Epidermal melanocyte (primary cell): ENCODE results near the gene NDUFA12.
A peak's percentile ranks its signal among the peaks of the same experiment; 100 is the strongest.
"Not testable (repeated sequence)": the region's sequence is repeated elsewhere in the genome, so short reads cannot be mapped to it uniquely, and the experiment has no call there.

ENCODE experiments used
- DNase-seq: peaks from one replicate; pipeline ENCODE4 v3.0.0; 2011; ENCODE audit warnings: low spot score; ENCODE audit not compliant: insufficient read length

The NDUFA12 gene

DNA sequence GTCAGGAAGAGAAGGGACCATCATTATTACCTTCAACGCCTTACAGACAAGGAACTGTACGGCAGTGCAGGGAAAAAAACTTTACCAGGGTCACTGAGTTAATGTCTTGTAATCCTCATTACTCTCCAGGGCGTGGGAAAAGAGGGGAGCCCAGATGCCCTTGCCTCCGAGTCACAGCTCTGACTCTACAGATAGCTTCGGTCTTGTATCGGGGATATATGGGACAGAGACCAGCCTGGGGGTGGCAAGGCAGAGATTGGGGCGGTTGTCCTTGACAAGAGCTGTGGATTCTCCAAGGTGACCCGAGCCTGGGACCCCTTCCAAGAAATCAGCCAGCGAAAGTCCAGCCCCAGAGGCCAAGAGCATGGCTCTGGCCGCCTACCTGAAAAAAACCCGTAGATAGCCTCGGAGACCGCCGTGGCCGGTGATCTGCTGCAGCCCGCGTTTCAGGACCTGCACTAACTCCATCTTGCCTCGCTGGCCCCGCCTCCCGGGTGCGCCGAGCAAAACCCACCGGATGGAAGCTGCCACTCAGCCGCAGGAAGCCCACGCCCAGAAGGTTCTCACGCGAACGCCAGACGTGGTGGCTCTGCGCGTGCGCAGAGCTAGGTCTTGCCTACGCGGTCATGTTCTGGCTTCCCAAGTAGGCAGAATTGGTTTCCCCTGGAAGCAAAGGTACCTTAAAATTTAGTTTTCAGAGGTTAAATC lies at the start of gene NDUFA12:
TSS of gene NDUFA12 (minus strand) at position 485 of the 708 bp plus-strand sequence. CDS start at position 468, 17 bp downstream.
- peak; percentile 79 for DNase-seq

- no peak for DNase-seq
Measured at GRCh38 chr12:95051241-95051640, 47.7 kb upstream of the NDUFA12 start.

- DNase-seq = no peak
Measured at GRCh38 chr12:95037906-95038305, 34.4 kb upstream of the NDUFA12 start.

DNA sequence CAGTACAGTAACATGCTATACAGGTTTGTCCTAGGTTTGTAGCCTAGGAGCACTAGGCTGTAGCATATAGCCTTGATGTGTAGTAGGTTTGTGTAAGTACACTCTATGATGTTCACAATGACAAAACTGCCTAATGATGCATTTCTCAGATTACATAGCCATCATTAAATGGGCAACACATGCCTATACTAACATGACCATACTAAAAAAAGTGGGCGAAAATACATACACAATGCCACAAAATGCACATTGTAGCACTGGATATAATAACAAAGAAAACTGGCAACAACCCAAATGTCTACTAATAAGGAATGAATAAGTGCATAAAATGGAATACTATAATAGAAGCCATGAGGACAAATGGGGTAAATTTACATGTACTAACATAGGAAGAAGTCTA lies 31.3 kb upstream of the NDUFA12 start:
- DNase-seq = no peak

GRCh38 chr12:95022477-95022876 lies 19.0 kb upstream of the NDUFA12 start:
- no peak for DNase-seq

DNA sequence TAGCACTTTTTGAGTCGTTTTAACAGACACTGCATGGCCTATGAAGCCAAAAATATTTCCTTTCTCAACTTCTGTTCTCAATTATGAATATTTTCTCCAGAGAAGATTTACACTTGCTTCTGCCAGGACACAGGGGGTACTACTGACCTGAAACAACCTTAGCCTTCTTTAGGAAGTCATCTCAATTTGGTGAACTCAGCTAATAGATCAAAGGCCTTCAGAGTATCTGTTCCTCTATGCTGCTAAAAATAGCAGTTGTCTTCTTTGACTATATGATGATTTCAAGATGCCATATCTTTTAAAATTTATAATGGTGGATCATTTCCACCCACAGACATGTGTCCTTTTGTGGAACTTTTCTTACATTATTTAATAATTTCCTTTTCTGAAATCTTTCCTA lies 14.0 kb upstream of the NDUFA12 start:
- no peak for DNase-seq

GRCh38 chr12:95016120-95016519 lies 12.6 kb upstream of the NDUFA12 start:
- no peak for DNase-seq

- no peak for DNase-seq
Measured at GRCh38 chr12:95014554-95014953, 11.1 kb upstream of the NDUFA12 start.

DNA sequence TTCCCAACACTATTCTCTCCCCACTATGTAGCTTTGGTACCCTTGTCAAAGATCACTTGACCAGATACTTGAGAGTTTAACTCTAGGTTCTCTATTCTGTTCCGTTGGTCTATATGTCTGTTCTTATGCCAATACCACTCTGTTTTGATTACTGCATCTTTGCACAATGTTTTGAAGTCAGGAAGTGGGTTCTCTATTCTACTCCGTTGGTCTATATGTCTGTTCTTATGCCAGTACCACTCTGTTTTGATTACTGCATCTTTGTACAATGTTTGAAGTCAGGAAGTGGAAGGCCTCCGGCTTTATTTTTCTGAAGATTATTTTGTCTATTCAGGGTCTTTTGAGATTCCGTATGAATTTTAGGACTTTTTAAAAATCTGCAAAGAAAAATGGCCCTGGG lies 2.7 kb upstream of the NDUFA12 start:
- DNase-seq = no peak

DNA sequence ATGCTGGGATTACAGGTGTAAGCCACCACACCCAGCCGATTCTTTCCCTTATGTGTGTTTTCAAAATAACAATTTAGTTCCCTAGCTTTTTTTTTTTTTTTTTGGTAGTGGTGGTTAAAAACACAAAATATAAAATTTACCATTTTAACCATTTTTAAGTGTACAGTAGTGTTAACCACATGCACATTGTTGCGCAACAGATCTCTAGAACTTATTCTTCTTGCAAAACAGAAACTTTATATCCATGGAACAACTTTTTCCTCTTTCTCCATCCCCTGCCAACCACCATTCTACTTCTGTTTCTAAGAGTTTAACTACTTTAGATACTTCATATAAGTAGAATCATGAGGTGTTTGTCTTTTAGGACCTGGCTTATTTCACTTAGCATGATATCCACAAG lies 1.1 kb upstream of the NDUFA12 start:
- DNase-seq = no peak

DNA sequence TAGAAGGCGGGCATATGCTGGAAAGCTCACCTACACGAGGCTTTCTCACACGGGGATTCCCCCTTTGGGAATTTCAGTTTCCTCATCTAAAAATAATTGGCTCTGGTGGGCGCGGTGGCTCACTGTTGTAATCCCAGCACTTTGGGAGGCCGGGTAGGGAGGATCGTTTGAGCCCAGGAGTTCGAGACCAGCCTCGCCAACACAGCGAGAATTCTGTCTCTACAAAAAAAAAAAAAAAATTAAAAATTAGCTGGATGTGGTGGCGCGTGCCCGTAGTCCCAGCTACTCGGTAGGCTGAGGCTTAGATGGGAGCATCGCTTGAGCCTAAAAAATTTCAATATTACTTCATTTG lies 400 bp upstream of the NDUFA12 start:
- no peak for DNase-seq

DNA sequence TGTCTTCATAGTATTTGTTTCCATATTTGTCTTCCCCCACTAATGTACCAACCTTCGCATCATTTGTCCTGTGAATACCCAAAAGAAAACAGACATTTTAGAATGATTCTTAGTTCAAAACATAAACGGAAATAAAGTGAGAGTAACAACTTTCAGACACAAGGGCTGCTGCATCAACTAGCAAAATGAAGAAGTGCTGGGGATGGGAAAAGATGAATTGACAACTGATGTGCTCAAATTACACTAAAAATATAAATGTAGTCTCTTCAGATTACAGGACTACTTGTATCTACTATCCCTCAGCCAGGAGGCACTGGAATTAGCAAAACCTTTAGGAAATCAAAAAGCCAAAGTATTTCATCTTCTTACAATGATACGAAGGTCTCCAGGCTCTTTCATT lies 743 bp downstream of the NDUFA12 start:
- no peak for DNase-seq

DNA sequence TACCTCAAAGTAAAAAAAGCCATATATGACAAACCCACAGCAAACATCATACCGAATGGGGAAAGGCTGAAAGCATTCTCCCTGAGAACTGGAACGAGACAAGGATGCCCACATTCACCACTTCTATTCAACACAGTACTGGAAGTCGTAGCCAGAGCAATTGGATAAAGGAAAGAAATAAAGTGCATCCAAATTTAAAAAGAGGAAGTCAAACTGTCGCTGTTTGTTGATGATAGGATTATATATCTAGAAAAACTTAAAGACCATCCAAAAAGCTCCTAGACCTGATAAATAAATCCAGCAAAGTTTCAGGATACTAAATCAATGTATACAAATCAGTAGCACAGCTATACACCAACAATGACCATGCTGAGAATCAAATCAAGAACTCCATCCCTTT lies 5.2 kb downstream of the NDUFA12 start:
- no peak for DNase-seq

DNA sequence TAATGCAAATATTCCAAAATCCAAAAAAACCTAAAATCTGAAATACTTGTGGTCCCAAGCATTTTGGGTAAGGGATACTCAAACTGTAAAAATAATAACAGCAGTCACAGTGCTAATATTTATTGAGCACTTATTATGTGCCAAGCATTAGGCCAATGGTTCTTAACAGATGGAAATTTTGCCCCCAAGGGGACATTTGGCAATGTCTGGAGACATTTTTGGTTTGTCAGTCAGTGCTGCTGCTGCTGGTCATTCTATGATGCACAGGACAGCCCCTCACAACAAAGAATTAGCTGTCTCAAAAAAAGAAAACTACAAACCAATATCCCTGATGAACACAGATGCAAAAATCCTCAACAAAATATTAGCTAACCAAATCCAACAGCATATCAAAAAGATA lies 5.8 kb downstream of the NDUFA12 start:
- no peak for DNase-seq

DNA sequence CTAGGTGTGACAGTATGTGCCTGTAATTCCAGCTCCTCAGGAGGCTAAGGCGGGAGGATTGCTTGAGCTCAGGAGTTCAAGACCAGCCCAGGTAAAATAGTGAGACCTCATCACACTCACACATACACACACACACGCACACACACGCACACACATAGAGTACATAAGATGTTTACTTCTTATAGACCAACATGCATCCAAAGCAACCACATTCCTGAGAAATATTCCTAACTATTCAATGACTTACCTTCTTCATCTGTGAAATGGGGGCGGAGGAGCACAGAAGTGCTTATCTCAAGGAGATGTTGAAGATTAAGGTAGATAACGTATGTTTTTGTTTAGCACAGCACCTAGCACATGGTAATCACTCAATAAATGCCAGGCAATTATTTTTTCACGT lies 6.4 kb downstream of the NDUFA12 start:
- no peak for DNase-seq

GRCh38 chr12:94994312-94994711 lies 9.2 kb downstream of the NDUFA12 start:
- DNase-seq = no peak

DNA sequence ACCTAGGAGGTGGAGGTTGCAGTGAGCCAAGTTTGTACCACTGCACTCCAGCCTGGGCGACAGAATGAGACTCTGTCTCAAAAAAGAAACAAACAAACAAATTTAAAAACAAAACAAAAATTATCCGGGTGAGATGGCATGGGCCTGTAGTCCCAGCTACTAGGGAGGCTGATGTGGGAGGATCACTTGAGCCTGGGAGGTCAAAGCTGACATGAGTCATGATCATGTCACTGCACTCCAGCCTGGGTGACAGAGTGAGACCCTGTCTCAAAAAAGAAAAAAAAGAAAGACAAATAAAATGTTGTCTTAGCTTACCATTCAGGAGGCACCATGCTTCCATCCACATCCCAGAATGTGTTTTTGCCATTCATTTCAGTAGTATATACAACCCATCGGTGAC lies 9.6 kb downstream of the NDUFA12 start:
- not testable (repeated sequence) for DNase-seq

DNA sequence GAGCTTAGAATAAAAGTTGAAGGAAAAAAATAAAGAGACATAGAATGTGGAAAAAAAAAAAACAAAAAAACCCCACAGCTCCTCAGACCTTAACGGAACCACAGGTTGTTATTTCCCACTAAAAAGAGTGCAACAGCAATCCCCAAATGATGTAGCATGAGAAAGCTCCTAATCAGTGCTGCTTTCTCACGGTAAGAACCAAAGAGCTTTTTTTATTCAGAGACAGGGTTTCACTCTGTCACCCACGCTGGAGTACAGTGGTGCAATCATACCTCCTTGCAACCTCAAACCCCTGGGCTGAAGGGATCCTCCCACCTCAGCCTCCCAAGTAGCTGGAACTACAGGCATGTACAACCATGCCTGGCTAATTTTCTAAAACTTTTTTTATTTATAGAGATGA lies 13.3 kb downstream of the NDUFA12 start:
- DNase-seq = no peak

- no peak for DNase-seq
Measured at GRCh38 chr12:94988471-94988870, 15.0 kb downstream of the NDUFA12 start.

DNA sequence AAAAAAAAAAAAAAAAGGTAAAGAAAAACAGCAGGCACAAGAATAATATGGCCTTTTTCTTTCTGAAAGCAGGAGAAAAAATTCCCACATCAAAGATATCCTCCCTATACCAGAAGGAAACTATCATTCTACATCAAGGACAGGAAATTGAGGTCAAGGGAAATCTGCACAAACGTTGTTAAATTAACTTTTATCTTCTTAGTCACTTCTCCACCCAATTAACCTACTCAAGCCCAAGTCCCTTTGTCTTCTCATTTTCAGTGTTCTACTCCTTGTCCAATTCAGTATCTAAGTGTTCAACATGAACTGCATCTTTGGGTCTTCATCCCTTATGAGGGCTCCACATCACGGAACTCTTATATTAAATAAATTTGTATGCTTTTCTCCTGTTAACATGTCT lies 15.7 kb downstream of the NDUFA12 start:
- DNase-seq = no peak

GRCh38 chr12:94987076-94987669 lies 16.3 kb downstream of the NDUFA12 start:
- DNase-seq = no peak

- DNase-seq = not testable (repeated sequence)
Measured at GRCh38 chr12:94985099-94985498, 18.4 kb downstream of the NDUFA12 start.

DNA sequence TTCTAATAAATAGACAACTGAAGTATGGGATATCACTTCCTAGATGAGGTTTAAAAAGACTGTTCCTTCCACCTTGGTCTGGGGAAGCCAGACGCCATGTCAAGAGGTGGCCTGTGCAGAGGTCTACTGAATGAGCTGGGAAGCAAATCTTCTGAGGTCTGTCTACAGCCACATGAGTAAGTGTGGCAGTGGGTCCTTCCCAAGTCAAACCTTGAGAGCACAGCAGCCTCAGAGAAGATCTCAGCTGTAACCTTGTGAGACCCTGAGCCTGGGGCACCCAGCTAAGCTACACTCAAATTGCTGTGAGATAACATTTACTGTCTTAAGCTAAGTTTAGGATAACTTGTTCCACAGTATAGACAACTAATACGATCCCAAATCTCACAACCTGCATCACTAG lies 20.2 kb downstream of the NDUFA12 start:
- DNase-seq = no peak
